ENCODE measurements around the gene PNRC2. TPM values are rescaled to one million over a fixed set of nuclear protein-coding genes. Genes with fewer than 3 reads are reported as not detected.

The PNRC2 gene
- total and polyA plus RNA-seq, 4 donors = 70.7 to 159 (median 89.9) TPM

- DNase-seq = no peak
- Histone ChIP-seq H3K4me1 (ENCODE audit: control insufficient read depth in 5 of 5, insufficient read depth in 5 of 5, low read length in 5 of 5) (no peaks in the 10 kb centered on the region), H3K36me3 (ENCODE audit: control insufficient read depth in 4 of 4, insufficient read depth in 4 of 4, low read length in 4 of 4) (no peaks in the 10 kb centered on the region), H3K27me3 (ENCODE audit: control insufficient read depth in 3 of 3, insufficient read depth in 3 of 3, low read length in 2 of 3) (no peaks in the 10 kb centered on the region), H3K9me3 (ENCODE audit: control insufficient read depth in 4 of 4, insufficient read depth in 3 of 4, low read length in 3 of 4) (no peaks in the 10 kb centered on the region), H3K27ac (ENCODE audit: low read depth in 1 of 2, low read length in 1 of 2) (no peak overlapping the region), H3K9ac (ENCODE audit: insufficient read depth in 1 of 2, low read length in 2 of 2) (no peak overlapping the region), H3K4me3 (no peak overlapping the region)
- WGBS, 2 donors = 96 to 97% methylated on average over 1 of the region's 1 CpG
- ATAC-seq (ENCODE audit: insufficient read depth, low FRiP score) = no peak
- TF ChIP-seq, protein P1, sequence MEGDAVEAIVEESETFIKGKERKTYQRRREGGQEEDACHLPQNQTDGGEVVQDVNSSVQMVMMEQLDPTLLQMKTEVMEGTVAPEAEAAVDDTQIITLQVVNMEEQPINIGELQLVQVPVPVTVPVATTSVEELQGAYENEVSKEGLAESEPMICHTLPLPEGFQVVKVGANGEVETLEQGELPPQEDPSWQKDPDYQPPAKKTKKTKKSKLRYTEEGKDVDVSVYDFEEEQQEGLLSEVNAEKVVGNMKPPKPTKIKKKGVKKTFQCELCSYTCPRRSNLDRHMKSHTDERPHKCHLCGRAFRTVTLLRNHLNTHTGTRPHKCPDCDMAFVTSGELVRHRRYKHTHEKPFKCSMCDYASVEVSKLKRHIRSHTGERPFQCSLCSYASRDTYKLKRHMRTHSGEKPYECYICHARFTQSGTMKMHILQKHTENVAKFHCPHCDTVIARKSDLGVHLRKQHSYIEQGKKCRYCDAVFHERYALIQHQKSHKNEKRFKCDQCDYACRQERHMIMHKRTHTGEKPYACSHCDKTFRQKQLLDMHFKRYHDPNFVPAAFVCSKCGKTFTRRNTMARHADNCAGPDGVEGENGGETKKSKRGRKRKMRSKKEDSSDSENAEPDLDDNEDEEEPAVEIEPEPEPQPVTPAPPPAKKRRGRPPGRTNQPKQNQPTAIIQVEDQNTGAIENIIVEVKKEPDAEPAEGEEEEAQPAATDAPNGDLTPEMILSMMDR (IDR thresholded peaks at IDR 0.05; ENCODE audit: control extremely low read depth, extremely low read depth) = no peak
Observed at GRCh38 chr1:23931491-23931880, 28.1 kb upstream of the PNRC2 start.

DNA sequence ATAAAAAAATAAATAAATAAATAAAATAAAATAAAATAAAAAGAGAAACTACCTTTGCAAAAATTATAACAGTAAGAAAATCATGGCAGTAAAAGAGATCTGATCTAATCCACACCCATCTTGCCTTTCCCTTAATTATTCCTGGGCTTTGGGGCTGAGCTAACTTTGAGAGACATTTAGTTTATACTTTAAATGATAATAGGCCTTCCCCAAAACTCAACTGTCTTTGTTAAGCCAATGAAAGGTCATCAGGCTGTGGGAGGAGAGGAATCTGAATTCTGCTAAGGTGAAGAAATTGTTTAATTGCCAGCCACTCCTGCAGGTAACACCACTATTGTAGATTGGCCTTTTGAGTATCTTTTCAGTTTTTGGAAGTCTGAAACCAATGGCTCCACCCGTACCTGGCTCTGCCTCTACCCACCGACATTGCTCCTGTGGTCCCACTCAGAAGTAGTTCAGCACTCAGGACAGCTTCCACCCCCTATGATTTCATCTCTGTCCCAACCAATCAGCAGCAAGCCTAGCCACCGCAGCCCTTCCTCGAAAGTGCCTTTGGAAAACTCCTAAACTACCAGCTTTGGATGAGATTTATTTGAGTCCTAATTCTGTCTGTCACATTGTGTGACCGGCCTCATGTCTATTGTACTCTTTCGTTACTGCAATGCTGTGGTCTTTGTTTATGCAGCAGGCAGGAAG lies 23.0 kb upstream of the PNRC2 start:
- WGBS, 2 donors = 60 to 72% methylated on average over 6 of the region's 6 CpGs
- H3K27ac ChIP-seq (ENCODE audit: low read depth in 1 of 2, low read length in 1 of 2) = no peak overlapping the region
- no peaks in the 10 kb centered on the region for H3K36me3 ChIP-seq (ENCODE audit: control insufficient read depth in 4 of 4, insufficient read depth in 4 of 4, low read length in 4 of 4)
- H3K4me3 ChIP-seq = no peak overlapping the region
- no peak for DNase-seq
- TF ChIP-seq, protein P1 (IDR thresholded peaks at IDR 0.05; ENCODE audit: control extremely low read depth, extremely low read depth) = no peak
- H3K9ac ChIP-seq (ENCODE audit: insufficient read depth in 1 of 2, low read length in 2 of 2) = no peak overlapping the region
- no peaks in the 10 kb centered on the region for H3K27me3 ChIP-seq (ENCODE audit: control insufficient read depth in 3 of 3, insufficient read depth in 3 of 3, low read length in 2 of 3)
- no peaks in the 10 kb centered on the region for H3K4me1 ChIP-seq (ENCODE audit: control insufficient read depth in 5 of 5, insufficient read depth in 5 of 5, low read length in 5 of 5)
- H3K9me3 ChIP-seq (ENCODE audit: control insufficient read depth in 4 of 4, insufficient read depth in 3 of 4, low read length in 3 of 4) = no peaks in the 10 kb centered on the region
- ATAC-seq (ENCODE audit: insufficient read depth, low FRiP score) = no peak

GRCh38 chr1:23947366-23947765 lies 12.3 kb upstream of the PNRC2 start:
- Histone ChIP-seq H3K27ac (ENCODE audit: low read depth in 1 of 2, low read length in 1 of 2) (no peak overlapping the region), H3K27me3 (ENCODE audit: control insufficient read depth in 3 of 3, insufficient read depth in 3 of 3, low read length in 2 of 3) (no peaks in the 10 kb centered on the region), H3K36me3 (ENCODE audit: control insufficient read depth in 4 of 4, insufficient read depth in 4 of 4, low read length in 4 of 4) (no peaks in the 10 kb centered on the region), H3K4me3 (no peak overlapping the region), H3K4me1 (ENCODE audit: control insufficient read depth in 5 of 5, insufficient read depth in 5 of 5, low read length in 5 of 5) (no peaks in the 10 kb centered on the region), H3K9me3 (ENCODE audit: control insufficient read depth in 4 of 4, insufficient read depth in 3 of 4, low read length in 3 of 4) (peaks cover 0 to 6% (median 0%) of the 10 kb centered on the region in 4 donors), H3K9ac (ENCODE audit: insufficient read depth in 1 of 2, low read length in 2 of 2) (no peak overlapping the region)
- DNase-seq = no peak
- ATAC-seq (ENCODE audit: insufficient read depth, low FRiP score) = no peak
- TF ChIP-seq, protein P1 (IDR thresholded peaks at IDR 0.05; ENCODE audit: control extremely low read depth, extremely low read depth) = no peak

GRCh38 chr1:23953020-23953419 lies 6.6 kb upstream of the PNRC2 start:
- ATAC-seq (ENCODE audit: insufficient read depth, low FRiP score) (no peak), DNase-seq (no peak)
- WGBS, 2 donors = 61 to 74% methylated on average over 3 of the region's 3 CpGs
- TF ChIP-seq, protein P1 (IDR thresholded peaks at IDR 0.05; ENCODE audit: control extremely low read depth, extremely low read depth) = no peak
- peaks cover 0 to 10% (median 6%) of the 10 kb centered on the region in 5 donors for H3K4me1 ChIP-seq (ENCODE audit: control insufficient read depth in 5 of 5, insufficient read depth in 5 of 5, low read length in 5 of 5)
- H3K27ac ChIP-seq (ENCODE audit: low read depth in 1 of 2, low read length in 1 of 2) = no peak overlapping the region
- no peaks in the 10 kb centered on the region for H3K9me3 ChIP-seq (ENCODE audit: control insufficient read depth in 4 of 4, insufficient read depth in 3 of 4, low read length in 3 of 4)
- no peaks in the 10 kb centered on the region for H3K36me3 ChIP-seq (ENCODE audit: control insufficient read depth in 4 of 4, insufficient read depth in 4 of 4, low read length in 4 of 4)
- H3K4me3 ChIP-seq = no peak overlapping the region
- no peak overlapping the region for H3K9ac ChIP-seq (ENCODE audit: insufficient read depth in 1 of 2, low read length in 2 of 2)
- no peaks in the 10 kb centered on the region for H3K27me3 ChIP-seq (ENCODE audit: control insufficient read depth in 3 of 3, insufficient read depth in 3 of 3, low read length in 2 of 3)
